Kidney epithelial cell (primary cell): ENCODE data around the gene KRT77. TPM values are rescaled to one million over a fixed set of nuclear protein-coding genes. Genes with fewer than 3 reads are reported as not detected.

Source experiments
- DNase-seq: peaks from one replicate; pipeline ENCODE4 v3.0.0-alpha.2; 2010; ENCODE audit warnings: low read depth
- H3K27me3 ChIP-seq: 2 replicates; pipeline ENCODE4 v1.6.0; 2011; ENCODE audit warnings: low read length; ENCODE audit not compliant: control insufficient read depth, insufficient read depth
- H3K36me3 ChIP-seq: 2 replicates; pipeline ENCODE4 v1.5.1; 2011; ENCODE audit warnings: low read length; ENCODE audit not compliant: control insufficient read depth, insufficient read depth
- H3K4me3 ChIP-seq: 2 replicates; pipeline ENCODE4 v1.5.1; 2011; ENCODE audit warnings: low read depth, mild to moderate bottlenecking, control low read depth, low read length
- total RNA-seq: library from RNA; depleted of rRNA; stranded (reverse); fragments of >200 nt; gene quantifications from 2 replicates; pipeline ENCODE4 v1.2.3, GENCODE V29; 2015
- TF ChIP-seq, protein P1 (sequence below): IDR thresholded peaks from 2 replicates; pipeline ENCODE4 v1.5.1; 2011; ENCODE audit warnings: mild to moderate bottlenecking, moderate library complexity, low read length, control low read depth, inconsistent platforms; ENCODE audit not compliant: insufficient read depth, poor library complexity, severe bottlenecking

Gene KRT77
- total RNA-seq, 1 donor from 2014 or later = not detected

DNA sequence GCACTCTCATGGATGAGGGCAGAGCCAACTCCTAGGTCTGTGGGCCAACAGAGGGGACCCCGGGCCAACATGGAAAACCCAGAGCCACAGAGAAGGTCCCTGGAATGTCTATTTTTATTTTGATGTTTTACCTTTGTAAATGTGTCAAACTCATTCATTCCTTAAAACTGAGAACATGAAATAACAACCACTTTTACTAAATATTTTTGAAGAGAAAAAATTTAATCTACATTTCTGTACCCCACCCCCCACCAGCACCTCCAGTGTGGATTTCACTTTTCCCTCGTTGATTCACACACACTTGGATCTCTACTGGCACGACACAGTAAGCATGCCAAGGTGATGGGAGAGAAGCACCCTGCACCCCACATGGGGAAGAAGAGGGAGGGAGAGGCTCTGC is 6.7 kb downstream of the KRT77 start:
- H3K36me3 ChIP-seq = no peaks in the 10 kb centered on the region
- no peak overlapping the region for H3K4me3 ChIP-seq
- no peak for DNase-seq
- H3K27me3 ChIP-seq = peaks cover 25% of the 10 kb centered on the region
- TF ChIP-seq, protein P1, sequence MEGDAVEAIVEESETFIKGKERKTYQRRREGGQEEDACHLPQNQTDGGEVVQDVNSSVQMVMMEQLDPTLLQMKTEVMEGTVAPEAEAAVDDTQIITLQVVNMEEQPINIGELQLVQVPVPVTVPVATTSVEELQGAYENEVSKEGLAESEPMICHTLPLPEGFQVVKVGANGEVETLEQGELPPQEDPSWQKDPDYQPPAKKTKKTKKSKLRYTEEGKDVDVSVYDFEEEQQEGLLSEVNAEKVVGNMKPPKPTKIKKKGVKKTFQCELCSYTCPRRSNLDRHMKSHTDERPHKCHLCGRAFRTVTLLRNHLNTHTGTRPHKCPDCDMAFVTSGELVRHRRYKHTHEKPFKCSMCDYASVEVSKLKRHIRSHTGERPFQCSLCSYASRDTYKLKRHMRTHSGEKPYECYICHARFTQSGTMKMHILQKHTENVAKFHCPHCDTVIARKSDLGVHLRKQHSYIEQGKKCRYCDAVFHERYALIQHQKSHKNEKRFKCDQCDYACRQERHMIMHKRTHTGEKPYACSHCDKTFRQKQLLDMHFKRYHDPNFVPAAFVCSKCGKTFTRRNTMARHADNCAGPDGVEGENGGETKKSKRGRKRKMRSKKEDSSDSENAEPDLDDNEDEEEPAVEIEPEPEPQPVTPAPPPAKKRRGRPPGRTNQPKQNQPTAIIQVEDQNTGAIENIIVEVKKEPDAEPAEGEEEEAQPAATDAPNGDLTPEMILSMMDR = no peak

DNA sequence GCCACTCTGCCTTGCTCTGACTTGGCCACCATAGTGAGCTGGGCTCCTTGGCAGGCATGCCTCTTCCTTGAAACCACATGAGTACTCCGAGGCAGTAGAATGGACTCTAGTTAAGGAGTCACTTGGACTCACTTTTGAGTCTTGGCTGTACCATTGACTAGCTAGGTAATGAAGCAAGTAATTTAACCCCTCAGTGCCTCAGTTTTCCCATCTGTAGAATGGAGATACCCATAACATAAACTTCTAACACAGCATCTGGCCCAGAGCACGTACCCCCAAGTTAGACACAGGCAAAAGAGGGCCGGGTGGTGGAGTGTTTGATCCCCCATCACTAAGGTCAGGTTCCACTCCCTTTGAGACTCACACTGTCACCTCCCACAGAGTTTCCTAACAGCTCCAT is 8.3 kb downstream of the KRT77 start:
- TF ChIP-seq, protein P1 = no peak
- Histone ChIP-seq H3K27me3 (peaks cover 41% of the 10 kb centered on the region), H3K4me3 (no peak overlapping the region), H3K36me3 (no peaks in the 10 kb centered on the region)
- no peak for DNase-seq

DNA sequence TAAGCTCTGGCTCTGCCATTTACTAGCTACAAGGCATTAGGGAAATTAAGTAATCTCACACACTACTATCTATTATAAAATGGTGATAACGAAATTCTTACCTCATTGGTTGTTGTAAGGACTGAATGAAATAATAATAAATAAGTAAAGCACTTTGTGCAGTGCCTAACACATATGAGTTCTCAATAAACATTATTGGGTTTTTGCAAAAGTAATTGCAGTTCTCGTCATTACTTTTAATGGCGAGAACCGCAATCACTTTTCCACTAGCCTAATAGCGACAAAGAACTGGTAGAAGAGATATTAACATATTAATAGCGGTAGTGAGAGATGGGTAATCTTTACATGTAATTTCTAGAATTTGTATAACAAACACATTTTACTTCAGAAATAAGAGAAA is 9.2 kb downstream of the KRT77 start:
- peaks cover 45% of the 10 kb centered on the region for H3K27me3 ChIP-seq
- no peak for DNase-seq
- no peaks in the 10 kb centered on the region for H3K36me3 ChIP-seq
- TF ChIP-seq, protein P1 = no peak
- no peak overlapping the region for H3K4me3 ChIP-seq

DNA sequence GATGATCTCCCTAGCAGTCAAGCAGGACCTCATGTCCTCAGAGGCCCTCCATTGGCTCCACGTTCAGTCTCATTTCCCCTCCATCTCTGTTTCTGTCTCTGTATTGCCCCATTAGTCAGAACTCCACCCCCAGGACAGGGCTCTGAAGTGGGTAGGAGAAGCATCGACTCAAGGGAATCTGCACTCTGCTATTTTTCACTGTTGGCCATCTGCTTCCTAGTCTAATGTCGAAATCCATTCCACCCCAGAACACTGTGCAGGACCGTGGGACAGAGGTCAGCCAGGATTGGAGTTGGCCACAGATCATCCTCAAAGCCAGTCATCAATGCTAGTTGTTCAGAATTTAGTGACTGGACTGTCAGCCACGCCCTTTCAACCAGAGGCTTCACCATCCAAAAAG is 10.1 kb downstream of the KRT77 start:
- DNase-seq = no peak
- TF ChIP-seq, protein P1 = no peak
- Histone ChIP-seq H3K36me3 (no peaks in the 10 kb centered on the region), H3K4me3 (no peak overlapping the region), H3K27me3 (peaks cover 47% of the 10 kb centered on the region)

DNA sequence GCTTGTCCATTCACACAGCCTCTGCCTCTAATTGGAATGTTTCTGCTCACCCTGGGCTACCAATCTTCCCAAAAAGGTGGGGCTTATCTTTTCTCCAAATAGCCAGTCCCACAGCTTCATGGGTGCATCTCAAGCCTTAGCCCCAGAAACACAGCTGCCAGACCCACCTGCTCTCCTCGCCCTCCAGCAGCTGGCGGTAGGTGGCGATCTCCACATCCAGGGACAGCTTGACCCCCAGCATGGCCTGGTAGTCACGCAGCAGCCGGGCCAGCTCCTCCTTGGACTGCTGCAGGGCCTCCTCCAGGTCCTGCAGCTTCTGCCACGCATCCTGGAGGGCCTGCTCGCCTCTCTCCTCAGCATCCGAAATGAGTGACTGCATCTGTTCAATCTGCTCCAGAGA is 11.1 kb downstream of the KRT77 start:
- no peak for DNase-seq
- H3K4me3 ChIP-seq = no peak overlapping the region
- H3K27me3 ChIP-seq = peaks cover 50% of the 10 kb centered on the region
- TF ChIP-seq, protein P1 = no peak
- no peaks in the 10 kb centered on the region for H3K36me3 ChIP-seq

DNA sequence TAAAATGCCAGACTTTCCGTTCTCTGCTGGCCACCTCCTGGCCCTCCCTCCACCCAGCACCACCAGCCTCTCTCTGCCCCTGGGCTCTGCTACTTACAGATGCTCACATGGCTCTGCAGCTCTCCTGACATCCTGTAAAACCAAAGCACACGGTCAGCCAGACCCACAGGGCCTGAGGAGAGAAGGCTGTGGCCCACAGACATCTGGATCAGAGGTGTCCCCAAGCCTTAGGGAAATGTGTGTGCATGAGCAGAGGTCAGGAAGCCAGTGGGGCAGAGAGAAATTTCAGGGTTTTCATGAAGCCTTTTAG is 11.5 kb downstream of the KRT77 start:
- Histone ChIP-seq H3K27me3 (peaks cover 48% of the 10 kb centered on the region), H3K36me3 (no peaks in the 10 kb centered on the region), H3K4me3 (no peak overlapping the region)
- no peak for DNase-seq
- TF ChIP-seq, protein P1 = no peak
